H9 (cell line): Measurements from ENCODE around the gene MYOF. TPM values are rescaled to one million over a fixed set of nuclear protein-coding genes. Genes with fewer than 3 reads are reported as not detected.

Source experiments
- DNase-seq: peaks from one replicate; pipeline ENCODE4 v3.0.0-alpha.2; 2017
- H2AFZ ChIP-seq: one replicate; pipeline ENCODE4 v1.6.1; 2013; ENCODE audit warnings: mild to moderate bottlenecking, low read length, control low read depth, moderate library complexity
- H2AK5ac ChIP-seq: 2 replicates; pipeline ENCODE4 v1.6.1; 2013; ENCODE audit warnings: low read length, control low read depth, mixed read lengths; ENCODE audit not compliant: insufficient read length
- H2BK120ac ChIP-seq: one replicate; pipeline ENCODE4 v1.6.1; 2013; ENCODE audit warnings: low read depth, mild to moderate bottlenecking, low read length, control low read depth, inconsistent platforms; ENCODE audit not compliant: poor library complexity, severe bottlenecking
- H2BK12ac ChIP-seq: 2 replicates; pipeline ENCODE4 v1.6.1; 2013; ENCODE audit warnings: low read length, control low read depth, mixed read lengths, low read depth; ENCODE audit not compliant: insufficient read length
- H2BK15ac ChIP-seq: 2 replicates; pipeline ENCODE4 v1.6.1; 2013; ENCODE audit warnings: low read depth, low read length, control low read depth
- H2BK20ac ChIP-seq: one replicate; pipeline ENCODE4 v1.6.1; 2013; ENCODE audit warnings: low read depth, mild to moderate bottlenecking, low read length, control low read depth, inconsistent platforms; ENCODE audit not compliant: poor library complexity, severe bottlenecking
- H2BK5ac ChIP-seq: 2 replicates; pipeline ENCODE4 v1.6.1; 2013; ENCODE audit warnings: low read length, control low read depth, mixed read lengths; ENCODE audit not compliant: insufficient read length
- H3K14ac ChIP-seq: 2 replicates; pipeline ENCODE4 v1.6.1; 2013; ENCODE audit warnings: low read length, control low read depth; ENCODE audit not compliant: insufficient read depth
- H3K18ac ChIP-seq: 2 replicates; pipeline ENCODE4 v1.6.1; 2013; ENCODE audit warnings: low read depth, mild to moderate bottlenecking, mixed read lengths, low read length, control low read depth; ENCODE audit not compliant: insufficient read length
- H3K23ac ChIP-seq: 2 replicates; pipeline ENCODE4 v1.6.1; 2013; ENCODE audit warnings: low read length, control low read depth, mixed read lengths, low read depth; ENCODE audit not compliant: insufficient read length
- H3K23me2 ChIP-seq: 2 replicates; pipeline ENCODE4 v1.6.1; 2013; ENCODE audit warnings: low read depth, mild to moderate bottlenecking, mixed read lengths, low read length, control low read depth; ENCODE audit not compliant: insufficient read length, poor library complexity, severe bottlenecking
- H3K27ac ChIP-seq: 2 replicates; pipeline ENCODE4 v1.5.1; 2013; ENCODE audit warnings: low read length, control low read depth, mixed read lengths, low read depth; ENCODE audit not compliant: insufficient read length
- H3K27me3 ChIP-seq: 2 replicates; pipeline ENCODE4 v1.6.1; 2013; ENCODE audit warnings: low read length, control low read depth, inconsistent platforms; ENCODE audit not compliant: insufficient read depth
- H3K4ac ChIP-seq: 2 replicates; pipeline ENCODE4 v1.6.1; 2013; ENCODE audit warnings: low read depth, mild to moderate bottlenecking, control low read depth, inconsistent platforms, low read length, moderate library complexity
- H3K4me1 ChIP-seq: 2 replicates; pipeline ENCODE4 v1.6.1; 2013; ENCODE audit warnings: low read length, control low read depth, inconsistent platforms; ENCODE audit not compliant: insufficient read depth
- H3K4me2 ChIP-seq: 2 replicates; pipeline ENCODE4 v1.6.1; 2013; ENCODE audit warnings: low read length, control low read depth, mixed read lengths; ENCODE audit not compliant: insufficient read length, insufficient read depth
- H3K56ac ChIP-seq: 2 replicates; pipeline ENCODE4 v1.6.1; 2013; ENCODE audit warnings: low read depth, mild to moderate bottlenecking, mixed read lengths, low read length, control low read depth; ENCODE audit not compliant: insufficient read length
- H3K79me1 ChIP-seq: 2 replicates; pipeline ENCODE4 v1.6.1; 2013; ENCODE audit warnings: low read depth, mild to moderate bottlenecking, moderate library complexity, low read length, control low read depth, inconsistent platforms; ENCODE audit not compliant: insufficient read depth, poor library complexity, severe bottlenecking
- H3K79me2 ChIP-seq: 2 replicates; pipeline ENCODE4 v1.6.1; 2013; ENCODE audit warnings: low read length, control low read depth, inconsistent platforms; ENCODE audit not compliant: insufficient read depth
- H3K9ac ChIP-seq: 2 replicates; pipeline ENCODE4 v1.6.1; 2013; ENCODE audit warnings: low read length, control low read depth, mixed read lengths; ENCODE audit not compliant: insufficient read length; ENCODE audit errors: extremely low read depth
- H3K9me3 ChIP-seq: one replicate; pipeline ENCODE4 v1.6.1; 2013; ENCODE audit warnings: low read depth, low read length, inconsistent platforms; ENCODE audit not compliant: control insufficient read depth
- H3T11ph ChIP-seq: one replicate; pipeline ENCODE4 v1.6.1; 2013; ENCODE audit warnings: mild to moderate bottlenecking, low read length, control low read depth, inconsistent platforms
- H4K20me1 ChIP-seq: one replicate; pipeline ENCODE4 v1.6.1; 2013; ENCODE audit not compliant: control insufficient read depth, insufficient read length, insufficient read depth
- H4K5ac ChIP-seq: 2 replicates; pipeline ENCODE4 v1.6.1; 2013; ENCODE audit warnings: low read depth, mild to moderate bottlenecking, mixed read lengths, low read length, control low read depth; ENCODE audit not compliant: insufficient read length
- H4K8ac ChIP-seq: replicated peaks from 2 replicates; pipeline ENCODE4 v1.6.1; 2013; ENCODE audit warnings: low read length, control low read depth, mixed read lengths, low read depth; ENCODE audit not compliant: insufficient read length
- H4K91ac ChIP-seq: 2 replicates; pipeline ENCODE4 v1.6.1; 2013; ENCODE audit warnings: low read depth, mild to moderate bottlenecking, moderate library complexity, mixed read lengths, low read length, control low read depth; ENCODE audit not compliant: insufficient read length
- H3K27ac Mint-ChIP-seq, 3 experiments: 2 replicates in 2 of 3; 3 replicates in 1 of 3; pipeline ENCODE4 v1.8.0; 2020 to 2021; ENCODE audit warnings: mixed read lengths in 3 of 3, mild to moderate bottlenecking in 1 of 3, moderate library complexity in 1 of 3
- H3K27me3 Mint-ChIP-seq: 2 replicates; pipeline ENCODE4 v1.8.0; 2021; ENCODE audit warnings: low read depth, mild to moderate bottlenecking, moderate library complexity, mixed read lengths
- H3K36me3 Mint-ChIP-seq, 3 experiments: 2 replicates in 2 of 3; 3 replicates in 1 of 3; pipeline ENCODE4 v1.8.0; 2020 to 2021; ENCODE audit warnings: low read depth in 3 of 3, mixed read lengths in 3 of 3; ENCODE audit not compliant: insufficient read depth in 1 of 3
- H3K4me1 Mint-ChIP-seq, 2 experiments: 2 replicates each; pipeline ENCODE4 v1.8.0; 2020; ENCODE audit warnings: mixed read lengths in 2 of 2
- H3K4me3 Mint-ChIP-seq, 2 experiments: 2 replicates in 1 of 2; 3 replicates in 1 of 2; pipeline ENCODE4 v1.8.0; 2020 to 2021; ENCODE audit warnings: mild to moderate bottlenecking in 2 of 2, mixed read lengths in 2 of 2, moderate library complexity in 1 of 2
- H3K9me3 Mint-ChIP-seq, 2 experiments: 2 replicates in 1 of 2; 3 replicates in 1 of 2; pipeline ENCODE4 v1.8.0; 2020; ENCODE audit warnings: mild to moderate bottlenecking in 2 of 2, mixed read lengths in 2 of 2, moderate library complexity in 1 of 2
- WGBS: extraction: QIAGEN DNeasy Blood & Tissue Kit; methylation state at CpG from one replicate; pipeline ENCODE4 v1.1.7; 2013; ENCODE audit warnings: missing lambda C conversion rate, low lambda C conversion rate, mixed read lengths; ENCODE audit not compliant: insufficient read length; ENCODE audit errors: extremely low coverage; 5-methylcytosine and 5-hydroxymethylcytosine counted together
- total RNA-seq: library from RNA; stranded (reverse); gene quantifications from 2 replicates; pipeline ENCODE4 v1.2.1, GENCODE V29; 2021
- TF ChIP-seq, protein P1 (sequence below): fragments of 200-600 bp; sonication (generic); conservative IDR thresholded peaks from 3 replicates; pipeline ENCODE4 v1.8.0; 2021; ENCODE audit warnings: antibody characterized with exemption, mild to moderate bottlenecking

MYOF gene
- total RNA-seq, 1 experiment from 2014 or later = 2.8 TPM

DNA sequence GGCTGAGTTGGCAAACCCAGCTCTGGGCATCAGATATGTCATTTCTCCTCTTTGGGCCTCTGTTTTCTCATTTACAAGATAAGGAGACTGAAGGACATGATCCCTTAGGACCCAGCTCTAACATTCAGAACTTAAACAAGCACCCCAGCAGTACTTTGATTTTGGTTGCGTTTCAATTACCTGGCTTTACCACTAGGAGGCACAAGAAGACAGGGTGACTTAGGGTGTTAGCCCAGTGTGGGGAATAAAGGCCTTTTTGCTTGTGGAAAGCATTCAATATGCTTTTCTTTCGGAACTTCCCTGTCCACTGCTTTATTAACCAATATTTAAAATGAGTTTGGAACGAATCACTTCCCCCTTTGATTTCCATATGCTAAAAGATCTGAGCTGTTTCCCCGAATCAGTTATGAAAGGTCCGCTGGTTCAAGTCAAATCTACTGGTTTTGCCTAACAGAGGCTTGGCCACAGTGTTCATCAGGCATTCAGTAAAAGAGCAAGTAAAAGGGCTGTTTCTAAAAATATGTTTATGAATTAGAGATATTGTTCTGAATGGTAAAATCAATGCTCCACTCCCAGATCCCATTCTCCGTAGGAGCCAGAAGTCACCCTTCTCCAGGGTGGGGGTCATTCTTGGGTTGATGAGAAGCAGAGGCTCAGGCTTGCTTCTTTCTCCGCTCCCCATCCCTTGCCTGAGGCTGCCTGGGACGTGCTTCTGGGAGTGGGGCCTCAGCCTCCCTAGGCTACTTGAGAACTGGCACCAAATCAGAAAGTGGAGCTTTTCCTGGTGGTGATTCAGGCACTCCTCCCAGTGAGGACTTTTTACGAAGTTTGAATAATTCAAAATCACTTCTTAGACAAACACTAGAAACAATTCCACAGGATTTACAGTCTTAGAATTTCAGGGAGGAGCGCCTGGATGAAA is 105.5 kb downstream of the MYOF start:
- no peak overlapping the region for H4K5ac ChIP-seq
- H3K4ac ChIP-seq = no peak overlapping the region
- no peak overlapping the region for H2BK15ac ChIP-seq
- H2AK5ac ChIP-seq = no peak overlapping the region
- no peak overlapping the region for H3K23ac ChIP-seq
- H3K9me3 ChIP-seq = no peaks in the 10 kb centered on the region
- H2BK12ac ChIP-seq = no peak overlapping the region
- H4K8ac ChIP-seq = no peak overlapping the region
- H3K4me2 ChIP-seq = no peak overlapping the region
- no peak overlapping the region for H2AFZ ChIP-seq
- H3T11ph ChIP-seq = no peak overlapping the region
- TF ChIP-seq, protein P1, sequence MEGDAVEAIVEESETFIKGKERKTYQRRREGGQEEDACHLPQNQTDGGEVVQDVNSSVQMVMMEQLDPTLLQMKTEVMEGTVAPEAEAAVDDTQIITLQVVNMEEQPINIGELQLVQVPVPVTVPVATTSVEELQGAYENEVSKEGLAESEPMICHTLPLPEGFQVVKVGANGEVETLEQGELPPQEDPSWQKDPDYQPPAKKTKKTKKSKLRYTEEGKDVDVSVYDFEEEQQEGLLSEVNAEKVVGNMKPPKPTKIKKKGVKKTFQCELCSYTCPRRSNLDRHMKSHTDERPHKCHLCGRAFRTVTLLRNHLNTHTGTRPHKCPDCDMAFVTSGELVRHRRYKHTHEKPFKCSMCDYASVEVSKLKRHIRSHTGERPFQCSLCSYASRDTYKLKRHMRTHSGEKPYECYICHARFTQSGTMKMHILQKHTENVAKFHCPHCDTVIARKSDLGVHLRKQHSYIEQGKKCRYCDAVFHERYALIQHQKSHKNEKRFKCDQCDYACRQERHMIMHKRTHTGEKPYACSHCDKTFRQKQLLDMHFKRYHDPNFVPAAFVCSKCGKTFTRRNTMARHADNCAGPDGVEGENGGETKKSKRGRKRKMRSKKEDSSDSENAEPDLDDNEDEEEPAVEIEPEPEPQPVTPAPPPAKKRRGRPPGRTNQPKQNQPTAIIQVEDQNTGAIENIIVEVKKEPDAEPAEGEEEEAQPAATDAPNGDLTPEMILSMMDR = peak; percentile 95
- H3K4me3 Mint-ChIP-seq = no peak overlapping the region
- no peak overlapping the region for H3K27ac Mint-ChIP-seq
- no peak overlapping the region for H3K18ac ChIP-seq
- H3K79me2 ChIP-seq = no peaks in the 10 kb centered on the region
- no peak overlapping the region for H4K91ac ChIP-seq
- no peak overlapping the region for H2BK20ac ChIP-seq
- no CpG with 5 or more reads among the region's 10 CpGs for WGBS
- no peaks in the 10 kb centered on the region for H3K79me1 ChIP-seq
- H3K4me1 ChIP-seq = no peaks in the 10 kb centered on the region
- no peaks in the 10 kb centered on the region for H3K27me3 Mint-ChIP-seq
- no peaks in the 10 kb centered on the region for H3K27me3 ChIP-seq
- no peaks in the 10 kb centered on the region; a peak in 1 of 5 replicates for H3K9me3 Mint-ChIP-seq
- H3K36me3 Mint-ChIP-seq = no peaks in the 10 kb centered on the region
- H4K20me1 ChIP-seq = no peaks in the 10 kb centered on the region
- peak; percentile 55 for DNase-seq
- no peak overlapping the region for H3K56ac ChIP-seq
- no peak overlapping the region for H3K9ac ChIP-seq
- H3K4me1 Mint-ChIP-seq = peaks cover 4 to 6% of the 10 kb centered on the region in 2 experiments
- H2BK5ac ChIP-seq = no peak overlapping the region
- H3K14ac ChIP-seq = no peak overlapping the region
- H3K23me2 ChIP-seq = no peaks in the 10 kb centered on the region
- no peak overlapping the region for H2BK120ac ChIP-seq
- no peak overlapping the region for H3K27ac ChIP-seq
